Measurements from ENCODE around the gene GRIN3B.
"Not testable (repeated sequence)": the region's sequence is repeated elsewhere in the genome, so short reads cannot be mapped to it uniquely, and the experiment has no call there.

Gene GRIN3B

DNA sequence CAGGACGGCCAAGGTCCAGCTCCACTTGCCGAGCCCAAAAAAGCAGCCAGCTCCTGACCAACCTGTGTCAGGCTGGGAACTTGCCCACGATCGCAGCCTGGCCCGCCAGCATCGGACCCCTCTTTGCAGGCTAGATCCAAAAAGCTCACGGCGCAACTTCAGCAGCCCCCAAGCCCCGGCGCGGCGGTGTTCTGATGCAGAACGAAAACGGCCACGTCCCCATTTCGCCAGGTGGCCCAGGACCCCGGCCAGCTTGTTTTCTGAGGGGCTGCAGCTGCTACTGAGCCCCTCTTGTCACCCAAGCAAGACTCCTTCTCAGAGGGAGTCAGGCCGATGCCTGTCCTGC is 19.4 kb downstream of the GRIN3B start:
- DNase-seq (ENCODE audit: low read depth): no peak

DNA sequence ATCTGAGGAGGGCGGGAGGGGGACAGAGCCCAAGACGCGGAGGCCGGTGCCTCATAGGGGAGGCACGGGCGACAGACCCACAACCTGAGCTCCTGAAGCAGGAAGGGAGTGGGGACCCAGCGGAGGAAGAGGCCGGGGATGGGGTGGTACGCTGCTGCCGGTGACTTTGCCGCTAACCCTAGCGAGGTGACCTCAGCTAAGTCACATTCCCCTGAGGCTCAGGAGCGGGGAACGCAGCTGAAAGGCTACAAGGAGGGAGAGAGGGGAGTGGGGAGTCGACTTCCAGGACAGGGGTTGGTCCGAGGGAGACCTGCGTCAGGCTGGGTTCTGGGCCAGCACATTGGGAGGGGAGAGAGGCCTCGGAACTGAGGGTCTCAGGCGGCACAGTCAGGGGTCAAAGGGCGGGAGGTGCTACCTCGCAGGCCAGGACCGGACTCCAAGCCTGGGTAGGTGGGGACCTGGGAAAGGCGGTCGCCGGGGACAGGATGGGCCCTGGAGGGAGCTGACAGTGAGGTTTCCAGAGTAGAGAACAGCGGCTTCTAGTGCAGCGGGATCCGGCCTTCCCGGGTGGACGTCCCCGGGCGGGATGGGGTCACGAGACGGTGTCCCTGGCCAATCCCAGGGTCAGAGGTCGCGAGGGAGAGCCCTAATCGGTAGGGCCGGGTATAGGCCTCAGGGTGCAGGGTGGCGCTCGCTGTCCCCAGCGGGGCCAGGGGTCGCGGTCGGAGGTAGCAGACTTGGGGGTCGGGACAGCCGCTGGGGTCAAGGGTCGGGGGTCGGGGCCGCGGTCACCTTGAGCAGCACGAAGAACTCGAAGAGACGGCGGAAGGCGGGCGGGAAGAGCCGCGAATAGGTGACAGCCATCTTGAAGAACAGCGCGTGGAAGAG is 20.0 kb downstream of the GRIN3B start:
- no peak for DNase-seq (ENCODE audit: low read depth)

DNA sequence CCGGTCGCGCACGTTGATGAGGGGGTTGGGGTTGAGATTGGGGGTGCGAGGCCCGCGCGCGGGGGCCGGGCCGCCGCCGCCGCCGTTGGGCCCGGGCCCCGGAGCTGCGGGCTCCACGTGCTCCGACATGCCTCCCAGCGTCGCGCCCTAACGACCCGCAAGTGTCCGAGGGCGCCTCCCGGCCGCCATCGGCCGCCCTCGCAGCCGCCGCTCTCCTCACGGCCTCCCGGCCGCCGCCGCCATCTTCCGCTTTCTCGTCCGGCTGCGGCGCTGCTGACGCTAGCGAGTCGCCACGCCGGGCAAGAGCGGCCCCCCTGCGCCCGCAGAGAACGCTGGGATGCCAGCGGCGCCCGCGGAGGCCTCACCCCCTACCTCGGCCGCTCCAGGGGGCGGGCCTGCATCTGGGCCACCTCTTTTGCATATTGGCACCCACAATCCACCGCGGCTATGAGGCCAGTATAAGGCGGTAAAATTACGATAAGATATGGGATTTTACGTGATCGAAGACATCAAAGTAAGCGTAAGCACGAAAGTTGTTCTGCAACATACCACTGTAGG is 20.7 kb downstream of the GRIN3B start, which contains the start of gene TMEM259:
Gene TMEM259, minus strand, starts transcription at position 256 of the 558 bp plus-strand sequence. Its CDS starts 127 bp downstream, at position 129.
- DNase-seq (ENCODE audit: low read depth): peak; percentile 94

DNA sequence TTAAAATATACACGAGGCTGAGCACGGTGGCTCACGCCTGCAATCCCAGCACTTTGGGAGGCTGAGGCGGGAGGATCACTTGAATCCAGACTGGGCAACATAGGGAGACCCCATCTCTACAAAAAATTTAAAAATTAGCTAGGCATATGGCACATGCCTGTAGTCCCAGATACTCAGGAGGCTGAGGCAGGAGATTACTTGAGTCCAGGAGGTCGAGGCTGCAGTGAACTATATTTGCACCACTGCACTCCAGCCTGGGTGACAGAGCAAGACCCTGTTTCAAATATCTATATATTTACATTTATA is 23.6 kb downstream of the GRIN3B start:
- not testable (repeated sequence) for DNase-seq (ENCODE audit: low read depth)

DNA sequence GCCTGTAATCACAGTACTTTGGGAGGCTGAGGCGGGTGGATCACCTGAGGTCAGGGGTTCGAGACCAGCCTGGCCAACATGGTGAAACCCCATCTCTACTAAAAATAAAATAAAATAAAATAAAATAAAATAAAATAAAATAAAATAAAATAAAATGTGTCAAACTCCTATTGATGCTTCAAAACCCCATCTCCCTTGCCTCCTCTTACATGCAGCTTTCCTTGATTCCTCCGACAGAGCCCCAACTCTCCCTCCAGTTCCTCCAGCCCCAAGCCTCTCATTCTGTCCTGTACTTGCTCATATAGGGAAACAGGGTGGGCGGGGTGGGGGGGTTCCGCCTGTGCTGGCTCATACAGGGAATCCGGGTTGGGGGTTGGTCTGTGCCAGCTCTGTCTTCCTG is 24.9 kb downstream of the GRIN3B start:
- not testable (repeated sequence) for DNase-seq (ENCODE audit: low read depth)

DNA sequence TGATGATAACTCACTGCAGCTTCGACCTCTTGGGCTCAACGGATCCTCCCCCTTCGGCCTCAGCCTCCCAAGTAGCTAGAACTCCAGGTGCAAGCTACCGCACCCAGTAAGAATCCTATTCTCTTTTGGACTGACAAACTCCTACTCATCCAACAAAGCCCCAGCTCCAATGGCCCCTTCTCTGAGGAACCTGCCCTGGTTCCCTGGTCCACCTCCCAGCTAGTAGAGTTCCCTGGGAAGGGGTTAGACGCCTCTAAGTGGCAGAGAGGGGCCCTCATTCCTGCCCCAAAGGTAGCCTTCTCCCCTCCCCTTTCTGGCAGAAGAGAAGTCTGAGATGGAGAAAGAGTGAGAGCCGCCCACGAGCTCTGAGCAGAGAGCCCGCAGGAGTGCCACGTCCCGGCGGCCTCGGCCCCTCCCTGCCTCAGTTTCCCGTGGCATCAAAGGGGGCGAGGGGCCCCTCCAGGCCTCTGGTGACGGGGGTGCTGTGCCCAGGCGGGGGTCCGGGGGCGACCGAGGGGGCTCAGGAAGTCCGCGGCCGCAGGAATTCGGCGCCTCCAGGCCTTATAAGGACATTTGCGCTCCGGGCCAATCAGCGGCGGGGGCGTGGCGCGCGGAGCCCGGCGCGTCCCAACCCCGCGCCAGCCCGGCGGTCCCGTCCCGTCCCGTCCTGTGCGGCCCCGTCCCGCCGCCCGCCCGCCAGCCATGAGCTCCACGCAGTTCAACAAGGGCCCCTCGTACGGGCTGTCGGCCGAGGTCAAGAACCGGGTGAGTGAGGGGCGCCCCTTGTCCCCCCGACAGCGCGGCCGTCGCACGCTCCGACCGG is 26.0 kb downstream of the GRIN3B start, which contains the start of gene CNN2:
Gene CNN2, plus strand, starts transcription at position 649 of the 823 bp plus-strand sequence. Its CDS starts 54 bp downstream, at position 703.
- no peak for DNase-seq (ENCODE audit: low read depth)

DNA sequence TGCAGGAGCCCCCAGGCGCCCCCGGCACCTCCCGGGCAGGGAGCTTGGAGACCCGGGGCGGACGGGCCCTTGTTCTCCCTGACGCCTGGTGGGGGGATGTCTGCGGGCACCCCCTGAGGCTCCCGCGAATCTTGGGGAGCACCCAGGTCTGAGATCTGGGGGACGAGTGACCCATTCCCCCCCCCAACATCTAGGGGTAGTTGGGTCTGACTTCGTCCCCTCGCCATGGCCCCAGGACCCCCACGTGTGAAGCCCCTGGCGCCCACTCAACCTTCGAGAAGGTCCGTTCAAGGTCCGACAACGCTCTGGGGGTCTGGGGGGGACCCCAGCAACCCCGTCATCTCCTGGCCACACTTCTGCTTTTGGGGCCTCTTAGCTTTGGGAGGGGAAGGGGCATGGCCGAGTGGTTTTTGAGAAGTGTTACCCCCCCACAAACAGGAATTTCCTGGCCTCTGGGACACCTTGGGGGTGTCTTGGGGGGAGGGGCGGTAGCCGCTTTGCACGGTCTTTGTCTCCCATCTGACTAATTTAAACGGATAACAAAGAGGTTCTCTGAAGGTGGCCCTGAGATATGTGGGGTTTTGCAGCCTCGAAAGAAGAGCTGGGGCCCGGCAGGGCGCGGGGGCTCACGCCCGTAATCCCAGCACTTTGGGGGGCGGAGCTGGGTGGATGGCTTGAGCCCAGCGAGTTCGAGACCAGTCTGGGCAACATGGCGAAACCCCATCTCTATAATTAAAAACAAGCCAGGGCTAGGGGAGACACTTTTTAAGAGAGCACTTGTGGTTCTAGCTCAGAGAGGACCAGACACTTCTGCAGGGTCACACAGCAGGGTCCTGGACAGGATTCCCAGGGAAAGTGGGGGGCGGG is 26.8 kb downstream of the GRIN3B start:
- DNase-seq (ENCODE audit: low read depth): no peak

DNA sequence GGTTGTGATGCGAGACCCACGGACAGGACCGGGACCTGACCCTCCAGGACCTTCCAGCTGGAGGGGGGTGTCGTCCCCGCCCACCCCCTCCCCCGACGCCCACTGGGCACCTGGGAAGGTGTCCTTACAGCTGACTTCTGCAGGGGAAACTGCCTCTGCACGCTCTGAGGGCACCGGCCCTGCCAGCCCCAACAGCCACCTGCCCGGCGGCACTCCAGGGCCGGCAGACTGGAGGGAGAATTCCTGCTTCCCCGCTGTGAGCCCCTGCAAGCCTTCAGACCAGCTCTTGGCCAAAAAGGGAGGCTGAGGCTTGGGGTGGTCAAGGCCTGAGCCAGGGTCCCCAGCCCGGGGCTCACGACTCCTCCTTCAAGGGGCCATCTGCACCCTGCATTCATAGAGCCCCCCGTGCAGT is 27.4 kb downstream of the GRIN3B start:
- no peak for DNase-seq (ENCODE audit: low read depth)

DNA sequence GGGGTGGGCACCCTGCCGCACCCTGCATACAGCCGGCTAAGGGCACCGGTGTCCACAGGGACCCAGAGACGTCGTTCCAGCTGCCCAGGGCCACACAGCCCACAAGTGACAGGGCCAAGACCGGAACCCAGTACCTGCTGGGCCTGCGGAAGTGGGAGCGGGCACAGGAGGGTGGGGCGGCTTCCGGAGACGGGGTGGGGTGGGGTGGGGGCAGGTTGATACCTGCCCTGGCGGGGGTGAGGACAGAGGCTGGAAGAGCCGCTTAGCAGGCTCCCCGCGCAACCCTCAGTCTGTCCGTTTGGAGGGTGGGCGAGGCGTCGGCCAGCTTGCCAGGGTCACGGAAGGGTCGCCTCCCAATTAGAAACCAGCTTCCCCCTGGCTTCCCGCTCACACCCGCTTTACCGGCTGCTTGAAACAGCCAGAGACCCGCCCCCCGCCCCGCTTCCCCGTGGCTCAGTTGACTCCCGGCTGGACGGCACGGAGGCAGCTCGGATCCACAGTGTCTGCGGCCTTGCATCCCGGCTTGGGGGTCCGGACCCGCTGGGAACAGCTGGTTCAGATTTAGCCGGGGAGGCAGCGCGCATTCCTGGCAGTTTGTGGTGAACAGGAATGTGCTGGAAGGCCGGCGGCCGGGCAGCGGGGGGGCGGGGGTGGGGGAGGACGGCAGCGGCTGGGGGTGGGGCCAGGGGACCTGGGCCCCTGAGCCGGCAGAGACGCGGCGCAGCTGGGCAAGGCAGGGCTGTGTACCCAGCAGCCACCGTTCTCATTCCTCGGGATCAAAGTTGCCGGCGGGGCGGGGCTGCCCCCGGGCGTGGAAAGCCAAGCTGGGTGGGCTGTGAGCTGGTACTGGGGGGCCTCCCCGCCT is 28.1 kb downstream of the GRIN3B start:
- peak; percentile 93 for DNase-seq (ENCODE audit: low read depth)

DNA sequence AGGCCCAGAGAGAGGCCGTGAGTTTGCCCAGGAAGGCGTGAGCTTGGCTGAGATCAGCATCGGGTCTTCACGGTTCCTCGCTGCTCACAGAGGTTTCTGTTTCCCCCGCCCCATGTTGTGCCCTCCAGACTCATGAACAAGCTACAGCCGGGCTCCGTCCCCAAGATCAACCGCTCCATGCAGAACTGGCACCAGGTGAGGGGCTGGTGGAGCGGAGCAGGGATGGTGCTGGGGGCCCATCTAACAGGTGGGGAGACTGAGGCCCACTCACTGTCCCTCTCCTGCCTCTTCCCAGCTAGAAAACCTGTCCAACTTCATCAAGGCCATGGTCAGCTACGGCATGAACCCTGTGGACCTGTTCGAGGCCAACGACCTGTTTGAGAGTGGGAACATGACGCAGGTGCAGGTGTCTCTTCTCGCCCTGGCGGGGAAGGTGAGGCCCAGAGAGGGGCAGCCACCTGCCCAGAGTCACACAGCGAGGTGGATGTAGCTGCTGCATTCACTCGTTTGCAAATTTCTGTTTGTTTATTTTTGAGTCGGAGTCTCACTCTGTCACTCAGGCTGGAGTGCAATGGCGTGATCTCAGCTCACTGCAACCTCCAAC is 32.1 kb downstream of the GRIN3B start:
- DNase-seq (ENCODE audit: low read depth): no peak

DNA sequence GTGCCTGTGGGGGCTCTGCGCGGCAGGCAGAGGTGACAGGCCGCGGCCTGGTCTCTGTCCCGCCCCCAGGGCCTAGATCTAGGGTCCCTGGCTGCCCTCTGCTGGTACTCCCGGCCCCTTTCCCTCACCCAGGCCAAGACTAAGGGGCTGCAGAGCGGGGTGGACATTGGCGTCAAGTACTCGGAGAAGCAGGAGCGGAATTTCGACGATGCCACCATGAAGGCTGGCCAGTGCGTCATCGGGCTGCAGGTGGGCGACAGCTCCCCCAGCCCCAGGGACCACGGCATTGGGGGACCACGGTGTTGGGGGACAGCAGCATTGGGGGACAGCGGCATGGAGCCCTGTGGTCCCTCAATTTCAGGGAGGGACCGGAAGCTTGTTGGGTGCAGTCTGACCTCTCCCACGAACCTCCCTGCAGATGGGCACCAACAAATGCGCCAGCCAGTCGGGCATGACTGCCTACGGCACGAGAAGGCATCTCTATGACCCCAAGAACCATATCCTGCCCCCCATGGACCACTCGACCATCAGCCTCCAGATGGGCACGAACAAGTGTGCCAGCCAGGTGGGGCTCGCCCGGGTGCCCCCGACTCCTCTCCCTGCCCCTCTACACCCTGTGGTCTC is 35.9 kb downstream of the GRIN3B start:
- DNase-seq (ENCODE audit: low read depth): no peak

DNA sequence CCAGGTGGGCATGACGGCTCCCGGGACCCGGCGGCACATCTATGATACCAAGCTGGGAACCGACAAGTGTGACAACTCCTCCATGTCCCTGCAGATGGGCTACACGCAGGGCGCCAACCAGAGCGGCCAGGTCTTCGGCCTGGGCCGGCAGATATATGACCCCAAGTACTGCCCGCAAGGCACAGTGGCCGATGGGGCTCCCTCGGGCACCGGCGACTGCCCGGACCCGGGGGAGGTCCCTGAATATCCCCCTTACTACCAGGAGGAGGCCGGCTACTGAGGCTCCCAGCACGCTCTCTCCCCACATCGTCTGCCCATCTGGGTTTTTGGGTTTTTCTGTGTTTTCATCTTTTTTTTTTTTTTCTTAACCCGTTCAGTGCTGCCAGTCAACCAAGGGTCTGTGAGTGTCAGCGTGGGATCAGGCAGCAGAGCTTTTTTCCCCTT is 37.4 kb downstream of the GRIN3B start:
- no peak for DNase-seq (ENCODE audit: low read depth)

DNA sequence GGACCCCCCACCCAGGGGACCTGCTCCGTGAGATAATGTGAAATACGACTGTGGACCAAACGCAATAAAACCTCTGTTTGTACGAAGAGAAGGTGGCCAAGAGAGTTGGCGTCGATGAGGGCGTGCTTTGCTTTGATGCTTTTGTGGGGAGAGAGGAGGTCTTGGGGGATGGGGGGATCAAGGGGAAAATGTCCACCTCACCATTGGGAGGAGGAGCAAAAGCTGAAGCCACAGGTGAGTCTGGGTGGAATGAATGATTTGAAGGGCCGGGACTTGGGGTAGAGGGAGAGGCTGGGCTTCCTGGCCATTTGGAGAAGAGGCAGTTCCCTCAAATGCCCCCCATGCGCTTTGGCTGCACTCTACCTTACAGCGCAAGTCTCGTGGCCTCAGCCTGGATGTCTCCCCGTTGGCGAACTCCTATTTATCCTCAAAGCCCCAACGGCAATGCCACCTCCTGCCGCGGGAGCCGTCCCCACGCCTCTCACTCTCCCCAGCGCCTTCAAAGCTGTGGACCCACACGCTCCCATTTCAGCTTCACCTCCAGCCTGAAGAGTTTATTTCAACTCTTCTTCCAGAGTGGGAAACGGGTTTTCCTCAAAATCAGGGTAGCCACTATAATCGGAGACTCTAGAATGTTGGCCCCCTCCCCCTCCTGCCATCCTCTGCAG is 38.9 kb downstream of the GRIN3B start:
- DNase-seq (ENCODE audit: low read depth): no peak

DNA sequence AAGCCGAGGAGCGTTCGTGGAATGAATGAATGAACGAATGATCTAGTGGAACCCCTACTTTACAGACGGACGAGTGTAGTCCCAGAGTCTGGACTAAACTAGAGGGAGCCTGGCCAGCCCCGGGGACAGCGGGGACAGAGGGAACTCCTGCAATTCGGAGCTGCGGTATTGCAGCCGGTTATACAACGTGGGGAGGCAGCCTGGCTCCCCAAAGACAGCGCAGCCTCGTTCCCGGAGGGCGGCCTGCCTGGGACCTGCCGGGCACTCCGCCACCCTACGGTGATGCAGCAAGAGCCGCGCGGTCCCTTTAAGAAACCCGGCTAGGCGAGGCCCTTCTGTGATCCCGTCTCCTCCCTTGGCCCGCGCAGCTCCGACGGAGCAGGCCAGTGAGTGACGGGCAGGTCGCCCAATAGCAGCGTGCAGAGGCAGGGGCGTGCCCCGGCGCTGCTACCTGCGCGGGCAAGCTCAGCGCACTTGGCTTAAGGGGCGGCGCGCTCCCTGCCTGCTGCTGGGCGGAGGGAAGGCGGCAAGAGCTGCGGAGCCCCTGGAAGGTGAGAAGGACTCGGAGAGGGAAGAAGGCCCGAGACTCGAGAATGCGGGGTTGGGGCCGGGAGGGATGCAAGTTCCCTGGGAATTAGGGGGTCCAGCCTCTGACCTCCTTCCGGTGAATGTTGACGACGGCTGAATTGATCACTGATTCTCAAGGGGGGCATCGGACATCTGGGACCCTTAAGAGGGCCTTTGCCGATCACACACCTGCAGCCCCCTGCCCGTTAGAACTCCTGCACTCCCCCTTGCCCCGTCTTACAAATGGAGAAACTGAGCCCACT is 39.6 kb downstream of the GRIN3B start, which contains the start of gene ABCA7:
Gene ABCA7, plus strand, starts transcription at position 462 of the 830 bp plus-strand sequence. CDS start 1,255 bp downstream, outside the sequence.
- DNase-seq (ENCODE audit: low read depth): peak; percentile 95

DNA sequence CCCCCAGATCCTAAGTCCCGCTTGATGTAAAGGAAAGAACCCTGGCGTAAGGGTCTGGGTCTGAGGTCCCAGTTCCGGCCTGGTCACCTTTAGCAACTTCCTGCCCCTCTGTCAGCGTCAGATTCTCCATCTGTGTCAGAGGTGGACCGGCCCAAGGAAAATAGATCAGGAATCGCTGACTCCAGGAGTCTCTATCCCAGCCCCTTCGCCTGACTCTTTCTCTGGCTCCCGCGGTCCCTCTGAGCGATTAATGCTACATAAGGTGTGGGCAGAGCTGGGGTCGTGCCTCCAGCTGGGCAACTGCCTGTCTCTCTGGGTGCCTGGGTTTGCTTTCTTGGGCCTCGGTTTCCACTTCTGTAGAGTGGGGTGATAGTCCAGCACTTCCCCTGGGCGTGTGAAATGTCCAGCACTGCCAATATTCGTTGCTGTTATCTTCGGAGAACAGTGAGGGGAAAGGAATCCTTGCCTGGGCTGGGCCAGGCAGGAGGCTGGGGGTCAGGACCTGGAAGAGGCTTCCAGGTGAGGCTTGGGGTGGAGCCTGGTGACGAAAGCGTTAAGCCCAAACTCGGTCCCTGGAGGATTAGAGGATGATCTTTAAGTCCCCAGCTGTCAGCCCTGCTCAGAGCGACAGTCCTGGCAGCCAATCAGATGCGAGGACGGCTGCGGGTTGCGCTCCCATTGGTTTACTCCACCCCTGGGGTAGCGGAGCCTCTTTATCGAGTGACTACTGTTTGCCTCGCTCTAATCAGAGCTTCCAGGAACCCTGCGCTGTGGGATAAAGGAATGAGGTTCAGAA is 40.5 kb downstream of the GRIN3B start:
- DNase-seq (ENCODE audit: low read depth): peak; percentile 91

DNA sequence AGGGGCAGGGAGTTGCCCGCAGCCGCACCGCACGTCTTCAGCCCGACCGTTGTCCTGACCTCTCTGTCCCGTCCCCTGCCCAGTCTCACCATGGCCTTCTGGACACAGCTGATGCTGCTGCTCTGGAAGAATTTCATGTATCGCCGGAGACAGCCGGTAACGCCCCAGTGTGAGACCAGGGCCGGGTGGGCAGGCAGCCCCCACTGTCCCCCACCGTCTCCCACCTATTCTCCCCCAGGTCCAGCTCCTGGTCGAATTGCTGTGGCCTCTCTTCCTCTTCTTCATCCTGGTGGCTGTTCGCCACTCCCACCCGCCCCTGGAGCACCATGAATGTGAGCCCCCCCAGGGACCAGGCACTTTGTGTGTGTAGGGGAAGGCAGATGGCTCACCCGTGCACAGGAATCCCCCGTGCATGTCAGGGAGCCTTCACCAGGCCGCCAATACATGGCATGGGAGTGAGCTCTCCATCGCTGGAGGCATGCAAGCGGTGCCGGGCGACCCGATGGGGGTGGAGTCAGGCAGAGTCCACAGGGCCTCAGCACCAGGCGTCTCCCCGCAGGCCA is 41.1 kb downstream of the GRIN3B start:
- DNase-seq (ENCODE audit: low read depth): no peak
